Fibroblast of pulmonary artery (primary cell): ENCODE data around the gene DNAJC18.
"Not testable (repeated sequence)": the region's sequence is repeated elsewhere in the genome, so short reads cannot be mapped to it uniquely, and the experiment has no call there.

Experiments used
- DNase-seq: peaks from one replicate; pipeline ENCODE4 v3.0.0-alpha.2; 2010; ENCODE audit warnings: low read depth
- H3K4me3 ChIP-seq: replicated peaks from 2 replicates; pipeline ENCODE4 v1.5.1; 2011; ENCODE audit warnings: low read depth, mild to moderate bottlenecking, control low read depth, low read length, moderate library complexity
- CTCF ChIP-seq: IDR thresholded peaks from 2 replicates; pipeline ENCODE4 v1.5.1; 2011; ENCODE audit warnings: mild to moderate bottlenecking, control low read depth, low read length, inconsistent platforms; ENCODE audit errors: missing control alignments

The DNAJC18 gene

GRCh38 chr5:139451878-139452660, 12.7 kb upstream of the DNAJC18 start:
- DNase-seq, result no peak
- no peak for TF ChIP-seq CTCF
- H3K4me3 ChIP-seq, result no peak overlapping the region

- no peak for DNase-seq
- no peak overlapping the region for H3K4me3 ChIP-seq
- TF ChIP-seq CTCF, result no peak
Observed at GRCh38 chr5:139451176-139451575, 11.9 kb upstream of the DNAJC18 start.

GRCh38 chr5:139446956-139447779, 7.8 kb upstream of the DNAJC18 start:
- TF ChIP-seq CTCF, result no peak
- no peak overlapping the region for H3K4me3 ChIP-seq
- peak; percentile 37 for DNase-seq

- DNase-seq, result peak; percentile 83
- TF ChIP-seq CTCF, result no peak
- H3K4me3 ChIP-seq, result no peak overlapping the region
Observed at GRCh38 chr5:139445325-139446170, 6.2 kb upstream of the DNAJC18 start.

GRCh38 chr5:139443831-139444453, 4.6 kb upstream of the DNAJC18 start:
- TF ChIP-seq CTCF, result no peak
- DNase-seq, result peak; percentile 54
- no peak overlapping the region for H3K4me3 ChIP-seq

GRCh38 chr5:139440416-139440815, 1.1 kb upstream of the DNAJC18 start:
- not testable (repeated sequence) for H3K4me3 ChIP-seq, DNase-seq
